ENCODE results near the gene STIM2. TPM values are rescaled to one million over a fixed set of nuclear protein-coding genes. Genes with fewer than 3 reads are reported as not detected.
A peak's percentile ranks its signal among the peaks of the same experiment; 100 is the strongest.

Gene STIM2
- total and polyA plus RNA-seq, 10 of the 15 experiments (the other 5 are each of a cell fraction or from before 2014, with no cell fraction given), result 4.7 to 41.5 (median 16.9) TPM

GRCh38 chr4:26826721-26827120 is 33.9 kb upstream of the STIM2 start (continued):
- TF ChIP-seq, protein P1, sequence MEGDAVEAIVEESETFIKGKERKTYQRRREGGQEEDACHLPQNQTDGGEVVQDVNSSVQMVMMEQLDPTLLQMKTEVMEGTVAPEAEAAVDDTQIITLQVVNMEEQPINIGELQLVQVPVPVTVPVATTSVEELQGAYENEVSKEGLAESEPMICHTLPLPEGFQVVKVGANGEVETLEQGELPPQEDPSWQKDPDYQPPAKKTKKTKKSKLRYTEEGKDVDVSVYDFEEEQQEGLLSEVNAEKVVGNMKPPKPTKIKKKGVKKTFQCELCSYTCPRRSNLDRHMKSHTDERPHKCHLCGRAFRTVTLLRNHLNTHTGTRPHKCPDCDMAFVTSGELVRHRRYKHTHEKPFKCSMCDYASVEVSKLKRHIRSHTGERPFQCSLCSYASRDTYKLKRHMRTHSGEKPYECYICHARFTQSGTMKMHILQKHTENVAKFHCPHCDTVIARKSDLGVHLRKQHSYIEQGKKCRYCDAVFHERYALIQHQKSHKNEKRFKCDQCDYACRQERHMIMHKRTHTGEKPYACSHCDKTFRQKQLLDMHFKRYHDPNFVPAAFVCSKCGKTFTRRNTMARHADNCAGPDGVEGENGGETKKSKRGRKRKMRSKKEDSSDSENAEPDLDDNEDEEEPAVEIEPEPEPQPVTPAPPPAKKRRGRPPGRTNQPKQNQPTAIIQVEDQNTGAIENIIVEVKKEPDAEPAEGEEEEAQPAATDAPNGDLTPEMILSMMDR (IDR thresholded peaks at IDR 0.05 in 2 of 3, conservative IDR thresholded peaks at IDR 0.05 in 1 of 3; ENCODE audit: control insufficient read depth in 2 of 3, extremely low read depth in 1 of 3, insufficient read depth in 1 of 3, low read depth in 3 of 3, low read length in 3 of 3), result no peak
- TF ChIP-seq ZBTB40 (IDR thresholded peaks at IDR 0.05; ENCODE audit: borderline replicate concordance) (no peak; the same call in 1 of the 2 replicates), ASH2L (IDR thresholded peaks at IDR 0.05; ENCODE audit: borderline replicate concordance, low read depth) (no peak), YBX1 (IDR thresholded peaks at IDR 0.05) (no peak), SUPT20H (IDR thresholded peaks at IDR 0.05; ENCODE audit: borderline replicate concordance, control insufficient read depth, low read depth, low read length) (no peak), MXI1 (IDR thresholded peaks at IDR 0.05; ENCODE audit: low read depth, low read length) (peak; percentile 54; the same call in 1 of the 2 replicates), MEF2B (IDR thresholded peaks at IDR 0.05; ENCODE audit: partially characterized antibody, poor library complexity, severe bottlenecking) (peak; percentile 76), CEBPZ (IDR thresholded peaks at IDR 0.05; ENCODE audit: low read depth, low read length) (no peak), ZNF217 (IDR thresholded peaks at IDR 0.05) (no peak), NFIC (IDR thresholded peaks at IDR 0.05; ENCODE audit: low read depth, low read length) (peak; percentile 99), SUZ12 (IDR thresholded peaks at IDR 0.05; ENCODE audit: unreplicated experiment) (no peak), JUNB (IDR thresholded peaks at IDR 0.05) (peak; percentile 77), ZNF274 (IDR thresholded peaks at IDR 0.05; ENCODE audit: insufficient read depth, insufficient read length) (no peak), GATAD2B (conservative IDR thresholded peaks at IDR 0.05; ENCODE audit: low read depth) (peak; percentile 82)
- TF ChIP-seq, protein P2, sequence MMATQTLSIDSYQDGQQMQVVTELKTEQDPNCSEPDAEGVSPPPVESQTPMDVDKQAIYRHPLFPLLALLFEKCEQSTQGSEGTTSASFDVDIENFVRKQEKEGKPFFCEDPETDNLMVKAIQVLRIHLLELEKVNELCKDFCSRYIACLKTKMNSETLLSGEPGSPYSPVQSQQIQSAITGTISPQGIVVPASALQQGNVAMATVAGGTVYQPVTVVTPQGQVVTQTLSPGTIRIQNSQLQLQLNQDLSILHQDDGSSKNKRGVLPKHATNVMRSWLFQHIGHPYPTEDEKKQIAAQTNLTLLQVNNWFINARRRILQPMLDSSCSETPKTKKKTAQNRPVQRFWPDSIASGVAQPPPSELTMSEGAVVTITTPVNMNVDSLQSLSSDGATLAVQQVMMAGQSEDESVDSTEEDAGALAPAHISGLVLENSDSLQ (IDR thresholded peaks at IDR 0.05), result no peak

Data from GM12878 (cell line).